Ishikawa (cell line): ENCODE measurements around the gene HIVEP2.

Experiments used
- CEBPB ChIP-seq: IDR thresholded peaks from 2 replicates; pipeline ENCODE4 v1.6.1; 2012
- CREB1 ChIP-seq: IDR thresholded peaks from 2 replicates; pipeline ENCODE4 v1.6.1; 2012; ENCODE audit warnings: low read depth
- EGR1 ChIP-seq: IDR thresholded peaks from 2 replicates; pipeline ENCODE4 v1.6.1; 2012
- EP300 ChIP-seq: IDR thresholded peaks from 2 replicates; pipeline ENCODE4 v1.6.1; 2012; ENCODE audit warnings: borderline replicate concordance
- FOXM1 ChIP-seq: IDR thresholded peaks from 2 replicates; pipeline ENCODE4 v1.6.1; 2012; ENCODE audit warnings: low read depth, borderline replicate concordance
- MAX ChIP-seq: IDR thresholded peaks from 2 replicates; pipeline ENCODE4 v1.6.1; 2012
- NFIC ChIP-seq: IDR thresholded peaks from 2 replicates; pipeline ENCODE4 v1.6.1; 2012
- RAD21 ChIP-seq: IDR thresholded peaks from 2 replicates; pipeline ENCODE4 v1.6.1; 2012; ENCODE audit warnings: low read depth
- REST ChIP-seq: IDR thresholded peaks from 2 replicates; pipeline ENCODE4 v1.6.1; 2012; ENCODE audit warnings: low read depth, mild to moderate bottlenecking
- TAF1 ChIP-seq: IDR thresholded peaks from 2 replicates; pipeline ENCODE4 v1.6.1; 2012; ENCODE audit warnings: low read depth, mild to moderate bottlenecking
- TCF12 ChIP-seq: IDR thresholded peaks from 2 replicates; pipeline ENCODE4 v1.6.1; 2012; ENCODE audit warnings: low read depth
- TEAD4 ChIP-seq: IDR thresholded peaks from 2 replicates; pipeline ENCODE4 v1.6.1; 2012
- USF1 ChIP-seq: IDR thresholded peaks from 2 replicates; pipeline ENCODE4 v1.6.1; 2012
- YY1 ChIP-seq: IDR thresholded peaks from 2 replicates; pipeline ENCODE4 v1.6.1; 2012; ENCODE audit warnings: low read depth

- TF ChIP-seq EP300: peak; percentile 72
- no peak for TF ChIP-seq TAF1
- TF ChIP-seq EGR1: no peak
- peak; percentile 79 for TF ChIP-seq CREB1
- TF ChIP-seq REST: 0 out of 2 replicates have a peak, but pooled peaks have one; percentile 14
- peak; percentile 70; the same call in 1 of the 2 replicates for TF ChIP-seq FOXM1
- TF ChIP-seq RAD21: peak; percentile 9; the same call in 1 of the 2 replicates
- TF ChIP-seq YY1: no peak
- TF ChIP-seq CEBPB: peak; percentile 86
- peak; percentile 92 for TF ChIP-seq TEAD4
- peak; percentile 72 for TF ChIP-seq NFIC
- TF ChIP-seq MAX: peak; percentile 50; the same call in 1 of the 2 replicates
- TF ChIP-seq TCF12: peak; percentile 87
- no peak for TF ChIP-seq USF1
These were observed 59.7 kb downstream of the HIVEP2 start for GRCh38 chr6:142885182-142885867.
